ENCODE measurements around the gene JAZF1. TPM values are rescaled to one million over a fixed set of nuclear protein-coding genes. Genes with fewer than 3 reads are reported as not detected.

Gene JAZF1
- total RNA-seq, 2 donors from 2014 or later = 9.3 to 37.4 TPM

- TF ChIP-seq POLR2AphosphoS5 (IDR thresholded peaks at IDR 0.05) (peak; percentile 21), CTCF (IDR thresholded peaks at IDR 0.05) (no peak), POLR2A (IDR thresholded peaks at IDR 0.05) (no peak)
- Histone ChIP-seq H3K27me3 (replicated peaks; ENCODE audit: insufficient read depth) (no peaks in the 10 kb centered on the region), H3K9me3 (no peaks in the 10 kb centered on the region), H3K4me3 (no peak overlapping the region), H3K27ac (peak overlapping the region in 1 of 2 donors; percentile 23), H3K4me1 (replicated peaks) (no peaks in the 10 kb centered on the region), H3K36me3 (no peaks in the 10 kb centered on the region)
- intact Hi-C loops (cut with DNase I) = no loop called here
- 12% methylated on average over 4 of the region's 4 CpGs for WGBS
- no peak for DNase-seq (ENCODE audit: low spot score)
Measured at GRCh38 chr7:28135315-28135714, 45.3 kb downstream of the JAZF1 start.

- H3K27ac ChIP-seq = no peak overlapping the region
- no peak for DNase-seq (ENCODE audit: low spot score)
- 96% methylated on average over 1 of the region's 1 CpG for WGBS
- no peaks in the 10 kb centered on the region for H3K36me3 ChIP-seq
- no peak for TF ChIP-seq CTCF (IDR thresholded peaks at IDR 0.05)
- TF ChIP-seq POLR2AphosphoS5 (IDR thresholded peaks at IDR 0.05) = no peak
- no peak for TF ChIP-seq POLR2A (IDR thresholded peaks at IDR 0.05)
- H3K27me3 ChIP-seq (replicated peaks; ENCODE audit: insufficient read depth) = no peaks in the 10 kb centered on the region
- H3K4me3 ChIP-seq = no peak overlapping the region
- no peaks in the 10 kb centered on the region for H3K9me3 ChIP-seq
- no peaks in the 10 kb centered on the region for H3K4me1 ChIP-seq (replicated peaks)
- intact Hi-C loops (cut with DNase I) = loop anchor here (5.0 kb wide), 1 partner anchor 43 kb away; no protein-coding TSS in a partner anchor
Measured at GRCh38 chr7:28133872-28134271, 46.7 kb downstream of the JAZF1 start.

- intact Hi-C loops (cut with DNase I) = loop anchor here (5.0 kb wide), 1 partner anchor 44 kb away; no protein-coding TSS in a partner anchor
Measured at GRCh38 chr7:28132959-28133870, 47.4 kb downstream of the JAZF1 start.

GRCh38 chr7:28130277-28130676 lies 50.3 kb downstream of the JAZF1 start:
- intact Hi-C loops (cut with DNase I) = loop anchor here (5.0 kb wide), 1 partner anchor 47 kb away; no protein-coding TSS in a partner anchor
- 65% methylated on average over 3 of the region's 3 CpGs for WGBS
- Histone ChIP-seq H3K36me3 (no peaks in the 10 kb centered on the region), H3K27me3 (replicated peaks; ENCODE audit: insufficient read depth) (no peaks in the 10 kb centered on the region), H3K27ac (peak overlapping the region in 1 of 2 donors; percentile 18), H3K4me3 (no peak overlapping the region), H3K4me1 (replicated peaks) (no peaks in the 10 kb centered on the region), H3K9me3 (no peaks in the 10 kb centered on the region)
- no peak for DNase-seq (ENCODE audit: low spot score)
- TF ChIP-seq CTCF (IDR thresholded peaks at IDR 0.05) (no peak), POLR2A (IDR thresholded peaks at IDR 0.05) (no peak), POLR2AphosphoS5 (IDR thresholded peaks at IDR 0.05) (peak; percentile 37)

More at GRCh38 chr7:28132959-28133870, 47.4 kb downstream of the JAZF1 start:
- Histone ChIP-seq H3K27me3 (replicated peaks; ENCODE audit: insufficient read depth) (no peaks in the 10 kb centered on the region), H3K9me3 (no peaks in the 10 kb centered on the region), H3K4me1 (replicated peaks) (no peaks in the 10 kb centered on the region), H3K4me3 (no peak overlapping the region), H3K27ac (no peak overlapping the region), H3K36me3 (no peaks in the 10 kb centered on the region)
- no peak for DNase-seq (ENCODE audit: low spot score)
- 89% methylated on average over 1 of the region's 1 CpG for WGBS
- TF ChIP-seq POLR2AphosphoS5 (IDR thresholded peaks at IDR 0.05) = no peak
- no peak for TF ChIP-seq CTCF (IDR thresholded peaks at IDR 0.05)
- no peak for TF ChIP-seq POLR2A (IDR thresholded peaks at IDR 0.05)

Measured in prostate gland (tissue), 2 donors.